ENCODE measurements around the gene TEX11.

GRCh38 chrX:70618467-70618866 is 290.0 kb downstream of the TEX11 start:
- TF ChIP-seq CTCF (IDR thresholded peaks at IDR 0.05): no peak
- no peak for TF ChIP-seq POLR2A (IDR thresholded peaks at IDR 0.05)
